Stimulated activated CD8-positive, alpha-beta memory T cell treated with anti-CD3 and anti-CD28 coated beads, Interleukin-7, amount 100 ng/mL, for 4 hours (primary cell): ENCODE data around the gene DBN1.
A peak's percentile ranks its signal among the peaks of the same experiment; 100 is the strongest.

Experiments used
- DNase-seq, 2 donors: peaks; one replicate each; pipeline ENCODE4 v3.0.0-alpha.2; 2020; ENCODE audit warnings: low read depth in 2 of 2

DBN1 gene

DNA sequence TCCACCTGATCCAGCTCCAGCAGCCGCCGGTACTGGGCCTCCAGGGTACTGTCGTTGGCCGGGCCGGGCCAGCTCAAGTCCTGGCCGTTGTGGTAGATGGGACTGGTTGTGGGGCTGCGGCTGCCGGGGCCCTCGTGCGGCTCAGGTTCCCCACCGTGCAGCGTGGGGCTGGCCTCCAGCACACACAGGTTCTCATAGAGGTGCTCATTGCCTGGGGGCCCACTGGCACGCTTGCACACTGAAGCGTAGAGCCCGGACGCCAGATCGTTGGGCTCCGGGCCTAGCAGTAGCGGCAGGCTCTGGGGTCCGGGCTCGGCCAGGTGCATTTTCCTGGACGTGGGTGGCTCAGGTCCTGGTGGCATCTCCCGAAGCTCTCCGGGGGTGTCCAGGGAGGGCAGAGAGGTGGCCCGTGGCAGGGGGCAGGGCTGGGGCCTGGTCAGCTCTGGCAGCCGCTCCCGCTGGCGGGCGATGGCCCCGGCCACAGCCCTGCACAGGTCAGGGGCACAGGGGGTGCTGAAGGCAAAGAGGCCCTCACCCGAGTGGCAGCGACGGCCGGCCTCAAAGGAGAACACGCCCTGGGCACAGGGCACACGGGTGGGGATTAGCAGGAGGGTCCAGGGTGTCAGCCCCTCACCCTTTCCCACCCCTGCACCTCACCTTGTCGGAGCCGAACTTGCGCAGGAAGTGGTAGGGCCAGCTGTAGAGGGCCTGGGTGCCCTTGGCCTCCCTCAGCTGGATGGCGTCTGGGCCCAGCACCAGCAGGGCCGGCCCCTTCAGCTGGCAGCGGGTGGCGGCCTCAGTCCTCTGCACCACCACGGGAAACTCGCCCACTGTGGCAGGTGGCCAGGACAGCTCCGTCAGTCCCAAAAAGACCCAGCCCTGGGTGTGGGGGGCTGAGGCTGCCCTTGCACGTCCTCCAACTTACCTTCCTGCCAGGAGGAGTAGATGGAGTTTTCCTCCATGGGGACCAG lies 30.9 kb upstream of the DBN1 start:
- DNase-seq = no peak

DNA sequence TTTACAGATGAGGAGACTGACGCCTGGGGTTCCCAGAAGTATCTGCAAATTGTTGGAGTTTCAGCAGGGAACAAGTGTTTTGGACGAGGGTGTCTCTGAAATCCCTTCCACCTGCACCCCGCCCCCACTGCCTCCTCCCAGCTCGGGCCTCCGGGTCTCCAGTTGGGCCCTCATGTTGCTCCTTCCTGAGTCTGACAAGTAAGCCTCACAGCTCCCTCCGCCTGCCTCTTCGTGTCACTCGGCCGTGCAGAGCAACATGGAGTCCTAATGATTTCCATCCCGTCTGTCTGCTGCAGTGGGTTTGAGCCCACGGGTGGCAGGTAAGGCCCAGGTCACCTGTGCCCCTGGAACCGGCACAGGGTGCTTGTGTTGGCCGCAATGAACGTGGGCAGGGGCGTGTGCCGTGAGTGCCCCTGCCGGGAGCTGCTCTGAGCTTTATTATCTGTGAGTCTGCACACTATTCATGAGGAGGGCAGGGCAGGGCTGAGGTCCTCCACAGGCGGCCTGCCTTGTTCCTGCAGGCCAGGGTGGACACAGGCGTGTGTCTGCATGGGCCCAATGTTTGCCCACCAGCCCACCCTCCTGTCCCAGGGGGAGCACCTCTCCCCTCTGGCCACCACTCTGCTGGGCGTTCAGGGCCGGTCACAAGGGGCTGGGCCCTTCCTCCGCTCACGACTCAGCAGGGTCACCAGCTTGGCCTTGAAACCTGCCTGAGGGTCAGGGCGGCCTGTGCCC lies 30.1 kb upstream of the DBN1 start:
- DNase-seq = no peak

DNA sequence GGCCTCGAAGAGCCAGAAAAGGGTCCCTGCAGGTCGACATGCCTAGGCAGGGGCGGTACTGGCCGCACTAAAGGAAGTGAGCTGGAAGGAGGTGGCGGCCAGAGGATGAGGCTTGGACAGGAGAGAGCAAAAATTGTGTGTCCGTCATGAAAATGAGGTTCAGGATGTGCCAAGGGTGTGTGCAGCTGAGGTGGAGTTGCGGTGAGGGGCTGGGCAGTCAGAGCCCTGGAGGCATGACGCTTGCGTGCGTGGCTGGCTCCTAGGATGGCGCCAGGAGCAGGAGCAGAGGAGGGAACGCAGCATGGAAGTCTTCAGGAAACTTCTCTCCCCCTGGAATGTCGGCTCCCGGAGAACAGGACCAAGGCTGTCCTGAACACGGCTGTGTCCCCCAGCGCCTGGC lies 29.5 kb upstream of the DBN1 start:
- DNase-seq = no peak

DNA sequence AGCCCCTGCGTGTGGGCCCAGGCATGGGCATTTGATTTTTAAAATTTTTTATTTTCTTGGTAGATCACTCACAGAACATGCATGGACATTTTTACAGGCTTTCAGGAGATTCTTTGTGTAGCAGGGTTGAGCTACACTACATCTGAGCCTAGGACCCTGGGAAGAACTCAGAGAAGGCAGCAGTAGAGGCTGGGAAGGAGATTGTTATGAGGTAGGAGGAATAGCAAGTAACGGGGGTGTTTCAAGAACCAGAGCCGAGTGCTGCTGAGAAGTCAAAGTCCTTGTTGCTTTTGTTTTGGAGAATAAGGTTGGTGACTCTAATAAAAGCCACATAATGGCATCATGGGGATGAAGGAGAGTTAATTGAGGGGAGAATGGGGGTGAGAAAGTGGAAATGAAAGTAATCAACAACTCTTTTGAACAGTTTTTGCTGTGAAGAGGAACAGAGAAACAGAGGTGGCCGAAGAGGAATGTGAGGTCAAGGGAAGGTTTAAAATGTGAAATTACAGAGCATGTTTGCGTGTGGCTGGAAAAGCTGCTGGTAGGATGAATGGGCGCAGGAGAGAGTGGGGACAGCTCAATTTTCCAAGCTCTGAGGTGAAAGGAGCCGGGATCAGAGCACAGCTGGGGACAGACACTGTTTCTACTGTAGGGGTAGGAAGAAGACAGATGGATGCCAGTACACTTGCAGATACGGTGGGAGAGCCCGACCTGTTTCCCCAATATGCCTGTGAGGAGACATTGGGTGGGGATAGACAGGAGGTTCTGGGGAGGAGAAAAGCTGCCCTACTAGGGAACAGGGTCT lies 28.6 kb upstream of the DBN1 start:
- DNase-seq = no peak

DNA sequence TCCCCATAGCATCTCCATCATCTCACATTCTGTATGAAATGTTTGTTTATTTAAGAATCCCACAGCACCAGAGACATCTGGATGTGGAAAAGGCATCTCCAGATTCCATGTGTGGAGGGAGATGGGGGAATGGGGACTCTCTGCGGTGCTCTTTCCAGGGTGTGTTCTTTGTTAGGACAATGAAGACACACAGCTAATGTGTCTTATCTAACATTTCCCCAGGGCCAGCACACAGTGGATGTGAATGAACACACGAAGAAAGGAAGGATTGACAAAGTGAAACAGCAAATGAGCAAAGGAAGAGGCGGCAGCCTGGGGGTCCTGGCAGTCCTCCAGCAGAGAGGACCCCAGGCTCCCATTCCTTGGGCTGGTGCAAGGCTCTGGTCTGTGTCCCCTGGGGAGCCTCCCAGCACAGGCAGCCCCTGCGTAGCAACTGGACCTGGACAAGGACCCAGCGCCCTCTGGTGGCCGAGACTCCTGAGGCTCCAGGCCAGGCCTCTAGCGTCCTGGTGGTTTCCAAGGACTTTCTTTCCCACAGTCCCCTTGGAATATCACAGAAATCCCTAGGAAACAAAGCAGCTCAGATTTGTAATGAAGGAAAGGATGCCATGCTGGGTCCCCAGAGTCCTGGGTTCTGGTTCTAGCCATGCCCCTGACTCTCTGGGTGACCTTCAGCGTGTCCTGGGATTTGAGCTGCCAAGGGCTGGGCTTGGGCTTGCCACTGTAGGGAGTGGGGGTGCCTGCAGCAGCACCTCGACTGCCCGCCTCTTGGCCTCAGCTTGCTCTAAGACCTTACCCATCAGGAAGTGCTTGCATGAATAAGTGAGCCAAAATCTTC lies 27.5 kb upstream of the DBN1 start:
- DNase-seq = peak; percentile 62 to 73

DNA sequence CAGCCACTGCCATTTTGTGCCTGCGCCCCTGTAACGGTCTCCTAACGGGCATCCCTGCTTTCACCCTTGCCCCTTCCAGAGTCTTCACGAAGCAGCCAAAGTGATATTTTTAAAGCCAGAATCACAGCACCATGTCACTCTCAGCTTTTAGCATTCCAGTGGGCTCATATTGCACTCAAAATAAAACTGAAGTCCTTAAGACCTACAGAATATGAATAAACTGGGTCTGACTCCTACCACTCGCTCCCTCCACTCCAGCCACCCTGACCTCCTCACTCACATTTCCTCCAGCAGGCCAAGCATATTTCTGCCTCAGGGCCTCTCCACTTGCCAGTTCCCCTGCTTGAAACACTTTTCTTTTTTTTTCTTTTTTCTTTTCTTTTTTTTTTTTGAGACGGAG lies 26.4 kb upstream of the DBN1 start:
- no peak for DNase-seq

DNA sequence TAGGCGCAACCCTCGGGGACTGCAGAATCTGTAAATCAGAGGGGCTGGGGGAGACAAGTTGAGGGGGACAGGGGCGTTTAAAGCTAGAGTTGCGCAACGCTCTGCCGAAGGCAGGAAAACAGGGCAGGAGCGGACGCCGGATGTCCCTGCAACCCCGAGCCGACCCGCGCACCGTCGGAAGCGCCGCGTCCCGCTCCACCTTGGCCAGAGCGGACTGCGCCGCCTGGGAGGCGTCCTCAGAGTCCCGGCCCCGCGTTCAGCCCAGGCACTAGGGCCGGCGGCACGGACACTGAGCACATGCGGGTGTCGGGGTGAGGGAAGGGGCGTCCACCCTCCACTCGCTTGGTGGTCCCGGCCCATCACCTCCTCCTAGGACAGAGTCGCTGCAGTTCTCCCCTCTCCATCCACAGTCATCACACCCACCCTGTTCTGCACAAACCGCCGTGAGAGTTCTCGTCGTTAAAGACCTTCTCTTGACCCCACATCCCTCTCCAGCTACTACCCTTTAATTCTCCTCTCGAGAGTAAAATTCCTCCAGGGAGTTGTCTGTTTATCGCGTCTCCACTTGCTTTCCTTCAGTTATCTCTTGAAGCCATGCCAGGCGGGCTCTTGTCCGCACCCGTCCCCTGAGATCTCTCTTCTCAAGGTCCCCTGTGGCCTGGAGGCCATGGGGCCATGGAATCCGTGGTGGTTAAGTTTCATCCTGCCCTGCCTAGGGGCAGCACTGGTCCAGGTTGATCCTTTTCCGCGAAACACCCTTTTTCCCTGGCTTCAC lies 24.8 kb upstream of the DBN1 start:
- DNase-seq = no peak

DNA sequence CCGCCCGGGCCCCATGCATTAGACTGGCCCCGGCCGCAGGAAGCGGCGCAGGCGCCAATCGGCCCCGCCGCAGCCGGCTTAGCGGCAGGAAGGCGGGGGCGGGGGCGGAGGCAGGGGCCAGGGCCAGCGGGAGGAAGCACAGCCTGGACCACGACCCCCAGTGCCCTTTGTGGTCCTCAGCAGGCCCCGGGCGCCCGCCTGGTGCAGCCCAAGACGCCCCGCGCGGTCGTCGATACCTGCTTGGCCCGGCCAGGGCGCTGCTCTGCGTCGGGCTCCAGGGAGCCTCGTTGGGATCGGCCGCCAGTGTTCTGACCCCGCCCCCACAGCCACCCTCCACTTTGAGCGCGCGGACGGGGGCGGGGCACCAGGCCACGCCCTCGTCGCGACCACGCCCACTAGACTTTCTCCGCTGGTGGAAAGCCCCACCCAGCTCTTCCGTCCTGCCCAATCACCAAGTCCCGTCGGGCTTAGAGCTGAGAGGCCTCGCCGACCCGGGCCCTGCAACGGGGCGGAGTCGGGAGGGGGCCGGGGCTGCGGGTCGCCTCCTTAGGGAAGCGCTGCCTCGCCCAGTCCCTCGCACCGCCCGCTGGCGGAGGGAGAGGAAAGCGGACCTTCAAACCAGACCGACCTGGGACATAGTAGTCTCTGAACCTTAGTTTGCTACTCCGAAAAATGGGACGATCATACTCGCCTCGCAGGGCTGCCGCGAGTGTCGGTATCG lies 24.0 kb upstream of the DBN1 start, which contains the start of gene PDLIM7:
Gene PDLIM7 (minus strand): TSS at position 313 of the 721 bp plus-strand sequence. CDS start 1,092 bp downstream, outside the sequence.
- DNase-seq = peak; percentile 82 to 87

DNA sequence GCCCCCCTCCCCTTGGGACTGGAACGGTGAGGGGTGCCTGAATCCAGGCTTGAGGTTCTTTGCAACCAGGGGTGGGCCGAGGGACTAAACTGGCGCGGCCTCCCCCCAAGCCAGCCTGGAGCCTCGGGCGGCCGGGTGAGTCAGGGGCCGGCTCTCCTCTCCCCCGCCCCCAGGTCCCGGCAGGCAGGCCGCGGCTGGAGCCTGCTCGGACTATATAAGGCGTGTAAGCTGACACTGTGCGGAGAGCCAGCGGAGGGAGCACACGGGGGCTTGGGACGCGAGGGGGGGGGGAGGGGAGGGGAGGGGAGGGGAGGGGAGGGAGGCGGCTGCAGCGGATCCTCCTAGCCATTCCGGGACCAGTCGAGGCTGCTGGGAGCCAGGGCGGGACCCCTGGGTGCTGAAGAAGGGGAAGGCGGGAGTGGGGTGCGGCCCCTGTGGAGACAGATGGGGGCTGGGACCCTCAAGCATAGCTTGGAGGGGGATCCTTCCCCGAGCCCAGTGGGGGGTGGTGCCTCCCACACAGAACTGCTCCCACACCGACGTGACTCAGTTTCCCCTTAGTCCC lies 23.4 kb upstream of the DBN1 start:
- no peak for DNase-seq

DNA sequence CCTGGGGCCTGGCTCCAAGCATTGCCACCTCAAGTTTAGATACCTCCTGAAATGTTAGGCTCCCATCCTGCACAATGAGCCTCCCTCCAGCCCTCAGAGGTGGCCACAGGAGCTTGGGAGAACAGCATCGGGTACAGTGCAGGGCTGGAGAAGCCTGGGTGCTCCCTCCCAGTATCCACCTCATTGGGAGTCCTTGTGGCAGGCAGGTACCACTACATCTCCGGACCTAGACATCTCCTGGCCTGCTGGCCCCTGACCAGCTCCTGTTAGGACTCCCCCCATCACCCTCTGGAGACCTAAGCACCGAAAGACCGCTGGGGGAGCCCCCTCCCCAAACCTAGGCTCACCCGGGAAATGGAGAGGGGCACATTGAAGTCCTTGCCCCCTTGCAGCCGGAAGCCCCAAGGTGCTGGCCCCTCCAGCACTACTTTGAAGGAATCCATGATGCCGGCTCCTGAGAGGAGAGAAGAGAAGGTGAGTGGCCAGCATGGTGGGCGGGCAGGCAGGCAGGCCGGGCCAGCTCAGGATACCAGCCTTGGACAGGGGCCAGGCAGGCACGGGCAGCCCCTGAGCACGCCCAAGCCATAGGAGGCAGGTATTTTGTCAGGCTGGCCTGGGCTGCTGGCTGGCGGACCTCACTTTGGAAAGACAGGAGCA lies 22.8 kb upstream of the DBN1 start:
- no peak for DNase-seq

DNA sequence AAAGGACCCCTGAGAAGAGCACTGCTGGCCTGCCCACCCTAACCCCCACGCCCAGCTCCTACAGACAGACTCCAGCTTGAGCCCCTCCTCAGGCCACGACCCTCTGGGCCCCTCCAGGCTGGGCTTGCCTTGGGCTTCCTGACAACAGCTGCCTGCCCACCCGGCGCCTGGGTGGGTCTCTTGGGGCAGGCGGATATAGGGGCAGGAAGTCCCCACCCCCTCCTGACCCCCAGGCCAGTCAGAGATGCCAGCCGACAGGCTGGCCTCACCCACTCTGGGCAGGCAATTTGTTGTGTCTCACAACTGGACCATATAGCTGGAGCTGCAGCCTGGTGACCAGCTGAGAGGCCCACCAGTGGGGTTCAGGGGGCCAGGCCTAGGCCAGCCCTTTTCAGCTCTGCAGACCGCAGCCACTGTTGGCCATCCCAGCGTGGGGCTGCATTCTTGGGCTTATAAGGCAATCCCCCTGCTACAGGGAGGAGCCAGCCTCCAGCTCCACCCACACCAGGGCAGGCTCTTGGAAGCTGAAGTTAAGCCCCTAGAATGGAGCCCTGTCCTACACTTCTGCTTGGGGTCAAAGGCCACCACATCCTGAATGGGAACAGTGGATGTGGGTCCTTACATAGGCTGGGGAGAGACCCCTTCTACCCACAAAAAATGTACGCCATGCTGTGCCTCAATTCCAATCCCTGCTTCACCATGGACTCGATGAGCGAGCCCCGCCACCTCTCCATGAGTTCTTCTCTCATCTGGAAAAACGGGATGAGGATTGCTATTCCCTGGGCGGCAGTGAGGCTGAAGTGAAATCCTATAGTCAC lies 22.0 kb upstream of the DBN1 start:
- DNase-seq = no peak

DNA sequence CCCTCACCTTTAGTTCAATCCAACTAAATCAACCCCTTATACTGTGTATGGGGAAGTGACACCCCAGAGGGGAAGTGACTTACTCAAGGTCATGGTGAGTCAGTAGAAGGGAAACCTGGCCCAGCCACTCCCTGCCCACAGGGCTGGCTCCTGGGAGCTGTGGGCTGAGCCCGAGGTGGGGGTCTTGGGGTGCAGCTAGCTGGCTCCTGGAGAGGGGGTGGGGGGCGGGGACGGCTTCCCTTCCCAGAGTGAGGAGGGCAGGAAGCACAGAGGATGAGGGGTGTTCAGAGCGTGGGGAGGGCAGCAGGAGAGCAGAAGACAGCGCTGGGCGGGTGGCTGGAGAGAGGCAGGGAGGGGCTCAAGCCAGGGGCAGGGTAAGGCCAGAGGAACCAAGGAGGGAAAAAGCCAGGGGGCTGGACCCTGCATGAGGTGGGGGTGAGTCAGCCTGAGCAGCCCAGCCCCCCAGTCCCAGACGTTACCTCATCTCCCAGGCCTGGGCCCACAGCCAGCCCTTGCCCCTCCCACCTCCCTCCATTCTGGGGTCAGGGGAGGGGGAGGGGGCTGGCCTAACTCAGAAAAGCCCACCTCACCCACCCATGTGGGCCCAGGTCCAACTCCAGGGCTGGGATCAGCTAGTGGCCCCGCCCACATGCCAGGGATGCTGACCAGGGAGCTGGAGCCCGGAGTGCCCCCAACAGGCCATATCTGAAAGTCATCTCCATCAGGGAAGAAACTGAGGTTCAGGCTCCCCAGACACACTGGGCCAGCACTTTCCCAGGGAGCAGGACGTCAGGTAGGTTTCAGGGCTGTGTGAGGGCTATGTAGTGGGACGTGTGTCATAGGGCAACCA lies 21.1 kb upstream of the DBN1 start:
- no peak for DNase-seq

DNA sequence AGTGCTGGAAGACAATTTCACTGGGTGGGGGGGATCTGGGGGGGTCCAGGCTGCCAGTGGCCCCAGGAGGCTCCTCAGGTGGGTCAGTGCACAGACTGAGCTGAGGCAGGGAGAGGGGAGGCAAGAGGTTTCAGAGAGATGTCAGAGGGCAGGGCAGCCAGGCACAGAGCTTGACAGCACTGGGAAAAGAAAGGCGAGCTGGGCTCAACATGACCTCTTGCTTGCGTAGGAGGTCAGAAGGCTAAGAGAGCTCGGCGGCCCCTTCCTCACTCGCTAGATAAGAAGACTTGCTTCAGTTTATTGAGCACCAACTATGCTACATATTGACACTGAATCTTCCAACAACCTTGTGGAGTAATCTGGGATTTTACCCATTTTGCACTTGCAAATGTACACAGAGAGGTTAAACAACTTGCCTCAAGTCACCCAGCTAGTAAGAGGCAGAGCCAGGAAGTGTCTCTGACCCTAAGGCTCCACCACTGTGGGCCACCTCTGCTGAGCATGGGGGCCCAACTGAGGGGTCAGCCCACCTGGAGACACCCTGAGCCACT lies 20.4 kb upstream of the DBN1 start:
- DNase-seq = no peak

DNA sequence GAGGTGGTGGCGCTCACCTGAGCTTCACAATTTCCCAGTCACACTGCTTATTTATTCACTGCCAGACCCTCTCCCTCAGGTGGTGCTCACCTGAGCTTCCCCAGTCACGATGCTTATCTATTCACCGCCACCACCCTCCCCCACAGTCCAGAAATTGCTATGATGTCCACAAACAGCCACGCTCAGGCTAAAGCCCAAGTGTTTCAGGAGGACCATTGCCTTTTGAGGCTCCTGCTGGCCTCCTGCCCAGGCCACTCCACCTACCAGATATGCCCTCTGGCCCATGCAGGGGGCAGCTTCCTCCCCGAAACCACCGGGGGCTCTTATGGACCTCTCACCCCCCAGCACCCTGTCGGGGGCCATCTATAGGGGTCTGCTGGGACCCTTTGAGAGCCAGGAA lies 19.4 kb upstream of the DBN1 start:
- DNase-seq = no peak

DNA sequence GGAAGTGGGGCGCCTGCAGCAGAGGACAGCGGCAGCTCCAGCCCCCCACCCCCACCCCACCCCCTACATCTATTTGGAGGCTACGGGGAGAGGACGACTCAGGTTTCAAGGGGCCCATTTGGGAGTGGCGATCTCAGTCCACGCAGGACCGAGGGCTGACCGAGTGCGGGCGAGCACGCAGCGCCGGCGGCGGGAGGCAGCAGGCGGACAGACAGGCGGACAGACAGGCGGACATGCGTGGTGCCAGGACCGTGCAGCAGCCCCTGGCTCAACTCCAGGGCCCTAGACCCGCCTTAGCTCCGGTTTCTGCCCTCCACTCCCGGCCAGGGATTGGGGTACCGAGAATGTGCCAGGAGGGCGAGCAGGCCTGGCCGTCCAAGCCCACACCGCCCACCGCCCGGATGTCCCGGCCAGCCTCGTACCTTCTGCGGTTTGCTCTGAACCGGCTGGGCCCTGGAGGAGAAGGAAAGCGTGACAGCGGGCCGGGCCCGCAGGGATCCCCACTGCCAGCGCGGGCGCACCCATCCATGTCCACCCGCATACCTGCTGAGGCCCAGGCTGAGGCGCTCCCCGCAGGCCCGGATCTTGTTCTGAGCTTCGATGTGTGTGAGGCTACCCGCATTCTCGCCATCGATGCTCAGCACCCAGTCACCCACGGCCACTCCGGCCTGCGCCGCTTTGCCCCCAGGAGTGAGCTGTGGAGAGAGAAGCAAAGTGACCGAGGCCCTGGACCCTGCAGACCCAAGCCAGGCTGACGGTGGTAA lies 18.7 kb upstream of the DBN1 start:
- DNase-seq = no peak

DNA sequence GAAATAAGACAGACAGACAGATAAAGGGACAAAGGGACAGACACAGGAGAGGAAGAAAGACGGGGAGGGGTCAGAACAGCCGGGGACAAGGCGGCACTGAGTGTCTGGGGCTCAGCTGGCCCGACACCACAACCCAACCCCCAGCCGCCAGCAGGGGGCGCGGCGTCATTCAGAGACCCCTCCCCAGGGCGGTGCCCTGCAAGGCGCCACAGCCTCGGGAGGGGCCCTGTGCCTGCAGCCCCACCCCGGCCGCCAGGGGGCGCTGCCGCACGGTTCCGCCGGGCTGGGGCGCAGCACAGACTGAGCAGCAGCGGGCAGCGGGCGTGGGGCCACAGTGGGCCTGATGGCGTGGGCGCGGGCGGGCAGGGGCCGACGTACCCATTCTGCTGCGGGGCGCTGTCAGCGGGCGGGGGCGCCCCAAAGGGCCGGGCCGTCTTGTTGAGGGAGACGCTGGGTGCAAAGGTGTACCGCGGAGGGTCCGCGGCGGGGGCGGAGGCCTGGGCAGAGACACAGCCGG lies 18.1 kb upstream of the DBN1 start:
- DNase-seq = no peak
